K562 (cell line): ENCODE results near the gene ZNF35. TPM values are rescaled to one million over a fixed set of nuclear protein-coding genes. Genes with fewer than 3 reads are reported as not detected.

Experiments
- ARID1B ChIP-seq: fragments of 450-650 bp; IDR thresholded peaks from 2 replicates; pipeline ENCODE4 v1.6.1; 2016; ENCODE audit warnings: antibody characterized with exemption, mild to moderate bottlenecking, inconsistent platforms
- ELK1 ChIP-seq: sonication (generic); formaldehyde crosslinking; IDR thresholded peaks from 2 replicates; pipeline ENCODE4 v1.8.1; 2022; ENCODE audit warnings: missing genetic modification reagents
- ETV1 ChIP-seq: fragments of 450-650 bp; conservative IDR thresholded peaks from 2 replicates; pipeline ENCODE4 v1.6.1; 2016; ENCODE audit warnings: missing genetic modification characterization, control low read depth, low read depth, missing compliant biosample characterization
- HOXB6 ChIP-seq: fragments of 250-450 bp; sonication (Bioruptor Pico); IDR thresholded peaks from 2 replicates; pipeline ENCODE4 v1.5.1; 2022; ENCODE audit warnings: mild to moderate bottlenecking, borderline replicate concordance
- KDM1A ChIP-seq, 2 experiments: fragments of 450-650 bp; IDR thresholded peaks; 2 replicates each; pipeline ENCODE4 v1.6.1; 2016; ENCODE audit warnings: mild to moderate bottlenecking in 2 of 2
- KLF1 ChIP-seq: fragments of 450-650 bp; IDR thresholded peaks from 2 replicates; pipeline ENCODE4 v1.6.1; 2016; ENCODE audit warnings: missing genetic modification characterization, missing compliant biosample characterization
- MXI1 ChIP-seq: IDR thresholded peaks from 2 replicates; pipeline ENCODE4 v1.6.1; 2011; ENCODE audit warnings: low read depth, mild to moderate bottlenecking, improper control_type of control experiment, low read length
- NR2F6 ChIP-seq: fragments of 450-650 bp; formaldehyde crosslinking; IDR thresholded peaks from 2 replicates; pipeline ENCODE4 v1.4.0; 2020; ENCODE audit warnings: mild to moderate bottlenecking
- PTRF ChIP-seq: fragments of 450-650 bp; IDR thresholded peaks from 2 replicates; pipeline ENCODE4 v1.6.1; 2016; ENCODE audit warnings: mild to moderate bottlenecking, missing genetic modification characterization, missing compliant biosample characterization
- TOE1 ChIP-seq, 2 experiments: fragments of 450-650 bp in 1 of 2; sonication (generic) in 1 of 2; formaldehyde crosslinking in 1 of 2; IDR thresholded peaks; 2 replicates each; pipeline versions ENCODE4 v1.7.1 to v1.8.0; 2016 to 2022; ENCODE audit warnings: borderline replicate concordance in 2 of 2, mild to moderate bottlenecking in 2 of 2, antibody characterized with exemption in 1 of 2, inconsistent platforms in 1 of 2, low read depth in 1 of 2, missing genetic modification reagents in 1 of 2, moderate library complexity in 1 of 2
- ZNF668 ChIP-seq: fragments of 250-450 bp; sonication (Bioruptor Pico); IDR thresholded peaks from 2 replicates; pipeline ENCODE4 v1.8.0; 2022; ENCODE audit warnings: mild to moderate bottlenecking, inconsistent platforms
- polyA plus RNA-seq, 8 experiments: library from polyadenylated mRNA; depleted of rRNA in 4 of 8; stranded (reverse) in 5 of 8; unstranded in 3 of 8; fragments of >200 nt; fragmentation: Nextera tagmentation in 2 of 8; fragmentation: Illumina TruSeq in 1 of 8; extraction: Ambion mirVana in 2 of 8; extraction: Trizol in 1 of 8; gene quantifications; 2 replicates each; pipeline versions ENCODE4 v1.2.1 to v1.2.3, GENCODE V29; 2011 to 2014; ENCODE audit warnings: inconsistent platforms in 1 of 8, missing spikeins in 1 of 8
- total RNA-seq, 7 experiments: library from RNA; depleted of rRNA in 6 of 7; stranded (reverse); fragments of >200 nt in 6 of 7; fragmentation: Illumina TruSeq in 2 of 7; extraction: Trizol in 2 of 7; gene quantifications; 2 replicates each; pipeline versions ENCODE4 v1.2.1 to v1.2.3, GENCODE V29; 2011 to 2021; ENCODE audit warnings: low replicate concordance in 1 of 7
- TF ChIP-seq, protein P1 (sequence below), 2 experiments: fragments of 450-650 bp; formaldehyde crosslinking in 1 of 2; IDR thresholded peaks; 2 replicates each; pipeline versions ENCODE4 v1.4.0 to v1.6.1; 2014 to 2020; ENCODE audit warnings: mild to moderate bottlenecking in 2 of 2, borderline replicate concordance in 1 of 2, low read depth in 1 of 2
- TF ChIP-seq, protein P2 (sequence below): sonication (generic); formaldehyde crosslinking; IDR thresholded peaks from 2 replicates; pipeline ENCODE4 v1.8.0; 2022; ENCODE audit warnings: missing genetic modification reagents, mild to moderate bottlenecking, borderline replicate concordance

ZNF35 gene
- total and polyA plus RNA-seq, 9 of the 15 experiments (the other 6 are each of a cell fraction or from before 2014, with no cell fraction given): 8.0 to 18.2 (median 14.8) TPM

- TF ChIP-seq, protein P1, sequence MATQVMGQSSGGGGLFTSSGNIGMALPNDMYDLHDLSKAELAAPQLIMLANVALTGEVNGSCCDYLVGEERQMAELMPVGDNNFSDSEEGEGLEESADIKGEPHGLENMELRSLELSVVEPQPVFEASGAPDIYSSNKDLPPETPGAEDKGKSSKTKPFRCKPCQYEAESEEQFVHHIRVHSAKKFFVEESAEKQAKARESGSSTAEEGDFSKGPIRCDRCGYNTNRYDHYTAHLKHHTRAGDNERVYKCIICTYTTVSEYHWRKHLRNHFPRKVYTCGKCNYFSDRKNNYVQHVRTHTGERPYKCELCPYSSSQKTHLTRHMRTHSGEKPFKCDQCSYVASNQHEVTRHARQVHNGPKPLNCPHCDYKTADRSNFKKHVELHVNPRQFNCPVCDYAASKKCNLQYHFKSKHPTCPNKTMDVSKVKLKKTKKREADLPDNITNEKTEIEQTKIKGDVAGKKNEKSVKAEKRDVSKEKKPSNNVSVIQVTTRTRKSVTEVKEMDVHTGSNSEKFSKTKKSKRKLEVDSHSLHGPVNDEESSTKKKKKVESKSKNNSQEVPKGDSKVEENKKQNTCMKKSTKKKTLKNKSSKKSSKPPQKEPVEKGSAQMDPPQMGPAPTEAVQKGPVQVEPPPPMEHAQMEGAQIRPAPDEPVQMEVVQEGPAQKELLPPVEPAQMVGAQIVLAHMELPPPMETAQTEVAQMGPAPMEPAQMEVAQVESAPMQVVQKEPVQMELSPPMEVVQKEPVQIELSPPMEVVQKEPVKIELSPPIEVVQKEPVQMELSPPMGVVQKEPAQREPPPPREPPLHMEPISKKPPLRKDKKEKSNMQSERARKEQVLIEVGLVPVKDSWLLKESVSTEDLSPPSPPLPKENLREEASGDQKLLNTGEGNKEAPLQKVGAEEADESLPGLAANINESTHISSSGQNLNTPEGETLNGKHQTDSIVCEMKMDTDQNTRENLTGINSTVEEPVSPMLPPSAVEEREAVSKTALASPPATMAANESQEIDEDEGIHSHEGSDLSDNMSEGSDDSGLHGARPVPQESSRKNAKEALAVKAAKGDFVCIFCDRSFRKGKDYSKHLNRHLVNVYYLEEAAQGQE (IDR thresholded peaks at IDR 0.05; ENCODE audit: borderline replicate concordance): peak; percentile 39; the same call in 1 of the 2 replicates
- TF ChIP-seq, protein P1 (CRISPR knock-in tag; IDR thresholded peaks at IDR 0.05; ENCODE audit: low read depth): 0 out of 2 replicates have a peak, but pooled peaks have one; percentile 43
- no peak for TF ChIP-seq ARID1B
- TF ChIP-seq ELK1 (CRISPR knock-in tag): no peak
- no peak for TF ChIP-seq NR2F6 (CRISPR knock-in tag)
- no peak for TF ChIP-seq HOXB6 (CRISPR knock-in tag)
- peak; percentile 71 for TF ChIP-seq ETV1 (tag)
- 0 out of 2 replicates have a peak, but pooled peaks have one; percentile 20 for TF ChIP-seq MXI1
- peak; percentile 62 for TF ChIP-seq TOE1 (IDR thresholded peaks at IDR 0.05; ENCODE audit: borderline replicate concordance)
- no peak for TF ChIP-seq TOE1 (CRISPR knock-in tag; IDR thresholded peaks at IDR 0.05; ENCODE audit: borderline replicate concordance, low read depth)
- TF ChIP-seq KDM1A (IDR thresholded peaks at IDR 0.05): no peak
- TF ChIP-seq, protein P2, sequence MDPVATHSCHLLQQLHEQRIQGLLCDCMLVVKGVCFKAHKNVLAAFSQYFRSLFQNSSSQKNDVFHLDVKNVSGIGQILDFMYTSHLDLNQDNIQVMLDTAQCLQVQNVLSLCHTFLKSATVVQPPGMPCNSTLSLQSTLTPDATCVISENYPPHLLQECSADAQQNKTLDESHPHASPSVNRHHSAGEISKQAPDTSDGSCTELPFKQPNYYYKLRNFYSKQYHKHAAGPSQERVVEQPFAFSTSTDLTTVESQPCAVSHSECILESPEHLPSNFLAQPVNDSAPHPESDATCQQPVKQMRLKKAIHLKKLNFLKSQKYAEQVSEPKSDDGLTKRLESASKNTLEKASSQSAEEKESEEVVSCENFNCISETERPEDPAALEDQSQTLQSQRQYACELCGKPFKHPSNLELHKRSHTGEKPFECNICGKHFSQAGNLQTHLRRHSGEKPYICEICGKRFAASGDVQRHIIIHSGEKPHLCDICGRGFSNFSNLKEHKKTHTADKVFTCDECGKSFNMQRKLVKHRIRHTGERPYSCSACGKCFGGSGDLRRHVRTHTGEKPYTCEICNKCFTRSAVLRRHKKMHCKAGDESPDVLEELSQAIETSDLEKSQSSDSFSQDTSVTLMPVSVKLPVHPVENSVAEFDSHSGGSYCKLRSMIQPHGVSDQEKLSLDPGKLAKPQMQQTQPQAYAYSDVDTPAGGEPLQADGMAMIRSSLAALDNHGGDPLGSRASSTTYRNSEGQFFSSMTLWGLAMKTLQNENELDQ (CRISPR knock-in tag): 0 out of 2 replicates have a peak, but pooled peaks have one; percentile 58
- no peak for TF ChIP-seq ZNF668
- no peak for TF ChIP-seq KLF1 (tag)
- no peak for TF ChIP-seq PTRF (tag)
Measured at GRCh38 chr3:44648564-44649229, at the start of gene ZNF35 (continued).
